ENCODE measurements around the gene GPR62.
"Not testable (repeated sequence)": the region's sequence is repeated elsewhere in the genome, so short reads cannot be mapped to it uniquely, and the experiment has no call there.

GPR62 gene

DNA sequence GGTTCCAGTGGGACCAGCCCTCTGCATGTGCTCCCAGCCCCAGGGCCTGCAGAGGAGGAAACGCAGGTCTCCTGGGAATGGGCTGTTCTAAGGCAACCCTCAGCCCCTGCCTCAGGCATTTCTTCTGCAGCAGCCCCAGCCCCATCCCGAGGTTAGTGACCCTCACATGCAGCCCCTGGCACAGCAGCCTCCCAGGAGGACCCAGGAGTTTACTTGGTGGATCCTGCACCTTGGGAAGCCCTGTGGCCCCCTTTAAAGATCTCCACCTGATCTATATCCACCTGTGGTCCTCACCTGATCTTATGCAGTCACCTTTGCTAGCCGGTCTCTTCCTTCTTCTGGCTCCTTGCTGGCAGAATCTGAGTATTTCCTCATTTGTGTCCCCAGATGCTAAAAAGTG is 26.2 kb upstream of the GPR62 start:
- POLR2A ChIA-PET, CTCF ChIA-PET: not testable (repeated sequence)
- WGBS (ENCODE audit: insufficient coverage) = 92% methylated on average over 2 of the region's 3 CpGs

GRCh38 chr3:51929420-51930003 is 25.7 kb upstream of the GPR62 start:
- DNase-seq = peak in 1 of 3 donors; percentile 12
- CTCF ChIA-PET = no interaction called here
- Histone ChIP-seq H3K4me1 (ENCODE audit: control extremely low read depth in 1 of 4, control insufficient read depth in 4 of 4, insufficient read depth in 4 of 4, low read length in 3 of 4) (no peaks in the 10 kb centered on the region), H3K27ac (ENCODE audit: insufficient read depth in 1 of 2, low read depth in 1 of 2, low read length in 2 of 2, poor library complexity in 1 of 2, severe bottlenecking in 2 of 2) (no peak overlapping the region), H3K27me3 (replicated peaks in 2 of 5; ENCODE audit: control insufficient read depth in 4 of 5, insufficient read depth in 5 of 5, low read length in 4 of 5) (no peaks in the 10 kb centered on the region), H3K4me3 (ENCODE audit: control insufficient read depth in 1 of 7, extremely low read depth in 1 of 7, insufficient read depth in 4 of 7, low read depth in 2 of 7, low read length in 6 of 7) (no peak overlapping the region), H3K9me3 (ENCODE audit: control extremely low read depth in 1 of 5, control insufficient read depth in 4 of 5, insufficient read depth in 2 of 5, low read depth in 1 of 5, low read length in 4 of 5) (no peaks in the 10 kb centered on the region), H3K36me3 (ENCODE audit: control insufficient read depth in 4 of 4, insufficient read depth in 4 of 4, low read length in 3 of 4) (peaks cover 0 to 23% (median 17%) of the 10 kb centered on the region in 4 experiments)
- POLR2A ChIA-PET = no interaction called here
- 95% methylated on average over 3 of the region's 5 CpGs for WGBS (ENCODE audit: insufficient coverage)

More for the DNA sequence above, 26.2 kb upstream of the GPR62 start:
- H3K36me3 ChIP-seq (ENCODE audit: control insufficient read depth in 4 of 4, insufficient read depth in 4 of 4, low read length in 3 of 4) = peaks cover 0 to 18% (median 13%) of the 10 kb centered on the region in 4 experiments
- DNase-seq; H3K4me1 ChIP-seq (ENCODE audit: control extremely low read depth in 1 of 4, control insufficient read depth in 4 of 4, insufficient read depth in 4 of 4, low read length in 3 of 4); H3K27ac ChIP-seq (ENCODE audit: insufficient read depth in 1 of 2, low read depth in 1 of 2, low read length in 2 of 2, poor library complexity in 1 of 2, severe bottlenecking in 2 of 2); H3K27me3 ChIP-seq (replicated peaks in 2 of 5; ENCODE audit: control insufficient read depth in 4 of 5, insufficient read depth in 5 of 5, low read length in 4 of 5); H3K4me3 ChIP-seq (ENCODE audit: control insufficient read depth in 1 of 7, extremely low read depth in 1 of 7, insufficient read depth in 4 of 7, low read depth in 2 of 7, low read length in 6 of 7); H3K9me3 ChIP-seq (ENCODE audit: control extremely low read depth in 1 of 5, control insufficient read depth in 4 of 5, insufficient read depth in 2 of 5, low read depth in 1 of 5, low read length in 4 of 5): not testable (repeated sequence)

GRCh38 chr3:51930439-51930838 is 24.7 kb upstream of the GPR62 start:
- Histone ChIP-seq H3K4me1 (ENCODE audit: control extremely low read depth in 1 of 4, control insufficient read depth in 4 of 4, insufficient read depth in 4 of 4, low read length in 3 of 4) (no peaks in the 10 kb centered on the region), H3K27ac (ENCODE audit: insufficient read depth in 1 of 2, low read depth in 1 of 2, low read length in 2 of 2, poor library complexity in 1 of 2, severe bottlenecking in 2 of 2) (no peak overlapping the region), H3K4me3 (ENCODE audit: control insufficient read depth in 1 of 7, extremely low read depth in 1 of 7, insufficient read depth in 4 of 7, low read depth in 2 of 7, low read length in 6 of 7) (no peak overlapping the region), H3K27me3 (replicated peaks in 2 of 5; ENCODE audit: control insufficient read depth in 4 of 5, insufficient read depth in 5 of 5, low read length in 4 of 5) (no peaks in the 10 kb centered on the region), H3K36me3 (ENCODE audit: control insufficient read depth in 4 of 4, insufficient read depth in 4 of 4, low read length in 3 of 4) (peaks cover 3 to 33% (median 25%) of the 10 kb centered on the region in 4 experiments), H3K9me3 (ENCODE audit: control extremely low read depth in 1 of 5, control insufficient read depth in 4 of 5, insufficient read depth in 2 of 5, low read depth in 1 of 5, low read length in 4 of 5) (no peaks in the 10 kb centered on the region)
- 100% methylated on average over 1 of the region's 1 CpG for WGBS (ENCODE audit: insufficient coverage)
- no peak for DNase-seq
- ChIA-PET POLR2A (no interaction called here), CTCF (no interaction called here)

GRCh38 chr3:51931756-51932155 is 23.4 kb upstream of the GPR62 start:
- Histone ChIP-seq H3K27ac (ENCODE audit: insufficient read depth in 1 of 2, low read depth in 1 of 2, low read length in 2 of 2, poor library complexity in 1 of 2, severe bottlenecking in 2 of 2) (no peak overlapping the region), H3K4me3 (ENCODE audit: control insufficient read depth in 1 of 7, extremely low read depth in 1 of 7, insufficient read depth in 4 of 7, low read depth in 2 of 7, low read length in 6 of 7) (no peak overlapping the region), H3K27me3 (replicated peaks in 2 of 5; ENCODE audit: control insufficient read depth in 4 of 5, insufficient read depth in 5 of 5, low read length in 4 of 5) (no peaks in the 10 kb centered on the region), H3K9me3 (ENCODE audit: control extremely low read depth in 1 of 5, control insufficient read depth in 4 of 5, insufficient read depth in 2 of 5, low read depth in 1 of 5, low read length in 4 of 5) (no peaks in the 10 kb centered on the region), H3K36me3 (ENCODE audit: control insufficient read depth in 4 of 4, insufficient read depth in 4 of 4, low read length in 3 of 4) (peaks cover 7 to 46% (median 36%) of the 10 kb centered on the region in 4 experiments), H3K4me1 (ENCODE audit: control extremely low read depth in 1 of 4, control insufficient read depth in 4 of 4, insufficient read depth in 4 of 4, low read length in 3 of 4) (no peaks in the 10 kb centered on the region)
- 98% methylated on average over 5 of the region's 6 CpGs for WGBS (ENCODE audit: insufficient coverage)
- ChIA-PET POLR2A (no interaction called here), CTCF (no interaction called here)
- DNase-seq = no peak

GRCh38 chr3:51932471-51933370 is 22.5 kb upstream of the GPR62 start:
- H3K9me3 ChIP-seq (ENCODE audit: control extremely low read depth in 1 of 5, control insufficient read depth in 4 of 5, insufficient read depth in 2 of 5, low read depth in 1 of 5, low read length in 4 of 5) = no peaks in the 10 kb centered on the region
- no peaks in the 10 kb centered on the region for H3K4me1 ChIP-seq (ENCODE audit: control extremely low read depth in 1 of 4, control insufficient read depth in 4 of 4, insufficient read depth in 4 of 4, low read length in 3 of 4)
- no peak overlapping the region for H3K27ac ChIP-seq (ENCODE audit: insufficient read depth in 1 of 2, low read depth in 1 of 2, low read length in 2 of 2, poor library complexity in 1 of 2, severe bottlenecking in 2 of 2)
- peaks cover 7 to 55% (median 46%) of the 10 kb centered on the region in 4 experiments for H3K36me3 ChIP-seq (ENCODE audit: control insufficient read depth in 4 of 4, insufficient read depth in 4 of 4, low read length in 3 of 4)
- ChIA-PET CTCF (interaction anchor here (1.0 kb wide), 1 partner anchor 12 kb away, joined by 3 read pairs; no protein-coding TSS in a partner anchor), POLR2A (no interaction called here)
- H3K27me3 ChIP-seq (replicated peaks in 2 of 5; ENCODE audit: control insufficient read depth in 4 of 5, insufficient read depth in 5 of 5, low read length in 4 of 5) = no peaks in the 10 kb centered on the region
- H3K4me3 ChIP-seq (ENCODE audit: control insufficient read depth in 1 of 7, extremely low read depth in 1 of 7, insufficient read depth in 4 of 7, low read depth in 2 of 7, low read length in 6 of 7) = no peak overlapping the region
- DNase-seq = no peak
- WGBS (ENCODE audit: insufficient coverage) = 97% methylated on average over 12 of the region's 15 CpGs

- 96% methylated on average over 11 of the region's 13 CpGs for WGBS (ENCODE audit: insufficient coverage)
- H3K4me1 ChIP-seq (ENCODE audit: control extremely low read depth in 1 of 4, control insufficient read depth in 4 of 4, insufficient read depth in 4 of 4, low read length in 3 of 4) = no peaks in the 10 kb centered on the region
- H3K36me3 ChIP-seq (ENCODE audit: control insufficient read depth in 4 of 4, insufficient read depth in 4 of 4, low read length in 3 of 4) = peaks cover 7 to 64% (median 54%) of the 10 kb centered on the region in 4 experiments
- H3K9me3 ChIP-seq (ENCODE audit: control extremely low read depth in 1 of 5, control insufficient read depth in 4 of 5, insufficient read depth in 2 of 5, low read depth in 1 of 5, low read length in 4 of 5) = no peaks in the 10 kb centered on the region
- no peak overlapping the region for H3K4me3 ChIP-seq (ENCODE audit: control insufficient read depth in 1 of 7, extremely low read depth in 1 of 7, insufficient read depth in 4 of 7, low read depth in 2 of 7, low read length in 6 of 7)
- CTCF ChIA-PET = no interaction called here
- no peak overlapping the region for H3K27ac ChIP-seq (ENCODE audit: insufficient read depth in 1 of 2, low read depth in 1 of 2, low read length in 2 of 2, poor library complexity in 1 of 2, severe bottlenecking in 2 of 2)
- POLR2A ChIA-PET = no interaction called here
- DNase-seq = no peak
- no peaks in the 10 kb centered on the region for H3K27me3 ChIP-seq (replicated peaks in 2 of 5; ENCODE audit: control insufficient read depth in 4 of 5, insufficient read depth in 5 of 5, low read length in 4 of 5)
These were observed 21.6 kb upstream of the GPR62 start for GRCh38 chr3:51933471-51934138.

All from common myeloid progenitor, CD34-positive (primary cell).